Choroid plexus epithelial cell (primary cell): ENCODE data around the gene YTHDF1.

Source experiments
- DNase-seq: peaks from one replicate; pipeline ENCODE4 v3.0.0-alpha.2; 2010; ENCODE audit warnings: low read depth
- H3K4me3 ChIP-seq: 2 replicates; pipeline ENCODE4 v1.5.1; 2011; ENCODE audit warnings: low read depth, mild to moderate bottlenecking, control low read depth, low read length, moderate library complexity
- TF ChIP-seq, protein P1 (sequence below): conservative IDR thresholded peaks from 2 replicates; pipeline ENCODE4 v1.5.1; 2011; ENCODE audit warnings: low read depth, mild to moderate bottlenecking, control low read depth, inconsistent platforms, low read length, moderate library complexity

YTHDF1 gene

DNA sequence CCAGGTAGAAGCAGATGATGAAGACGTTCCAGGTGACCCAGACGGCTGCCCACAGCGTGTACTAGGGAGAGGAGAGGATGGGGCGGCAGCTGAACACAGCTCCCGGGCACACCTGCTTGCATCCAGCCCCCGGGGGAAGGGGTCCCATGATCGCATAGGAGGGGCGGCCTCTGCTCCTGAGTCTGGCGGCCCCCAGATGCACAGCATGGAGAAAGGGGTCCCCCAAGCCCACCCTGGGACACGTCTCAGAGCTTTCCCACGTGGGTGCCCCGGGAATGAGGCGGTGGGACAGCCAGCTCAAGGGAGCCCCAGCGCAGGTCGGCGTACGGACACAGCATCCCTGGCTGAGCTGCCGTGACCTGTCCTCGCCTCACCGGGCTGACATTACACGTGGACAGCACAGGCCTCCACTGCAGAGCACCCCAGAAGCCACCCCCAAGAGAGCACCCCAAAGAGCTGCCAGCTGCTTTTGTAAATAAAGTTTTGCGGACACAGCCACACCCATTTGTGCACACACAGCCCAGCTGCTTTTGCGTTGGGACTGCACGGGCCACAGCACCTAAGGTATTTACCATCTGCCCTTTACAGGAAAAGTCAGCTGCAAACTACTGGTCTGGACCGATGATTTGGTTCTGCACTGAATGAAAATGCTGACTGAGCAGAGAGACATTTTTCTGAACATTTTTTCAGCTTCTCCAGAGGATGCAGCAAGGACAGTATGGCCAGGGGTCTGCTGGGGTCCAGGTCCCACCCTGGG is 33.1 kb upstream of the YTHDF1 start:
- H3K4me3 ChIP-seq: no peak overlapping the region
- DNase-seq: no peak
- TF ChIP-seq, protein P1, sequence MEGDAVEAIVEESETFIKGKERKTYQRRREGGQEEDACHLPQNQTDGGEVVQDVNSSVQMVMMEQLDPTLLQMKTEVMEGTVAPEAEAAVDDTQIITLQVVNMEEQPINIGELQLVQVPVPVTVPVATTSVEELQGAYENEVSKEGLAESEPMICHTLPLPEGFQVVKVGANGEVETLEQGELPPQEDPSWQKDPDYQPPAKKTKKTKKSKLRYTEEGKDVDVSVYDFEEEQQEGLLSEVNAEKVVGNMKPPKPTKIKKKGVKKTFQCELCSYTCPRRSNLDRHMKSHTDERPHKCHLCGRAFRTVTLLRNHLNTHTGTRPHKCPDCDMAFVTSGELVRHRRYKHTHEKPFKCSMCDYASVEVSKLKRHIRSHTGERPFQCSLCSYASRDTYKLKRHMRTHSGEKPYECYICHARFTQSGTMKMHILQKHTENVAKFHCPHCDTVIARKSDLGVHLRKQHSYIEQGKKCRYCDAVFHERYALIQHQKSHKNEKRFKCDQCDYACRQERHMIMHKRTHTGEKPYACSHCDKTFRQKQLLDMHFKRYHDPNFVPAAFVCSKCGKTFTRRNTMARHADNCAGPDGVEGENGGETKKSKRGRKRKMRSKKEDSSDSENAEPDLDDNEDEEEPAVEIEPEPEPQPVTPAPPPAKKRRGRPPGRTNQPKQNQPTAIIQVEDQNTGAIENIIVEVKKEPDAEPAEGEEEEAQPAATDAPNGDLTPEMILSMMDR: no peak

DNA sequence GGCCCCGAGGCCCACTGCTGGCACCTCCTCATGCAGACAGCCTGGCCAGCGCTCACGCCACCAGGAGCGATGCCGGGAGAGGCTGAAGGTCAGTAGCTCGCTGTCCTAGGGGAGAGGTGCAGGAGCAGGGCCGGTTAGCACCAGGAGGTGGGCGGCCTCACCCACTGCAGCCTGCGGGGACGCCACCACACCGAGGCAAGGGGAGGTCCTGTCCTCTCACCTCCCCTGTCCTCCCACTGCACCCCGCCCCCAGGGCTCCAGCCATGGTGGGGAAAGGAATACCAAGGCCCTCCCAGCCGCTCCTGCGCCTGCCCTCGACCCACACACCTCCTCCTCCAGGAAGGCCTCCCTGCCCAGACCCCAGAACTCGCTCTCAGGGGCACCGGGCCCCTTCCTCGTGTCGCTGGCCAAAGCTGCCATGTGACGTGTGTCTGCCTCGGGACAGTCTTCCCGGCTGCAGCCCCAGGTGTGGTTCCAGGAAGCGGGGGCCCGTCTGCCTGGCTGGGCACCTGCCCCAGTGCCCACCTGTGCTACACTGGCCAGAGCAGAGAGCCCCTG is 31.8 kb upstream of the YTHDF1 start:
- no peak for DNase-seq
- no peak overlapping the region for H3K4me3 ChIP-seq
- TF ChIP-seq, protein P1: no peak

- no peak for DNase-seq
- TF ChIP-seq, protein P1: no peak
- no peak overlapping the region for H3K4me3 ChIP-seq
Measured at GRCh38 chr20:63246490-63247288, 30.8 kb upstream of the YTHDF1 start.

DNA sequence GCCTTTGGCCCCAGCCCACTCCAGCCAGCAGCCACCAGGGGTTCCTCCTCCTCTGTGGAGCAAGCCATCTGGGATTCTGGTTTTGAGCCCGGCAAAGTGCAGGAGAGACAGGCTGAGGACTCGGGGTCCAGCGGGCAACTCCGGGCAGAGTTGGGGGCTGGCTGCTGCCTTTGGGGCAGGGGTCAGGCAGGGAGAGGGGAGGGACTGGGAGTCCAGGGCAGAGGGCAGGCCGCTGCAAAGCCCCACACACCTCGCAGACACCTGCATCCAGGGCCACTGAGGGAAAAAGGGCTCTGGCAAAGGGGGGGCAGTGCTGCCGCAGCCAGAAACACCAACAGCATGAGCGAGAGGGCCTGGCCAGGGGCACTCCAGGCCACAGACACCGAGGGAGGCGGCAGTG is 28.5 kb upstream of the YTHDF1 start:
- TF ChIP-seq, protein P1: no peak
- no peak for DNase-seq
- H3K4me3 ChIP-seq: no peak overlapping the region

GRCh38 chr20:63243604-63244247 is 27.8 kb upstream of the YTHDF1 start:
- no peak overlapping the region for H3K4me3 ChIP-seq
- TF ChIP-seq, protein P1: no peak
- DNase-seq: no peak

- TF ChIP-seq, protein P1: no peak
- H3K4me3 ChIP-seq: no peak overlapping the region
- no peak for DNase-seq
Measured at GRCh38 chr20:63242736-63243135, 26.8 kb upstream of the YTHDF1 start.
